HCT116 (cell line): ENCODE data around the gene BTNL3. TPM values are rescaled to one million over a fixed set of nuclear protein-coding genes. Genes with fewer than 3 reads are reported as not detected.

Experiments
- ATAC-seq: fragments of 200-7000 bp; cut with Tn5 transposase; 2 replicates; pipeline ENCODE4 v1.9.1; 2020; ENCODE audit warnings: mild to moderate bottlenecking, moderate library complexity
- Bru-seq: library from RNA; stranded (reverse); fragments of 400-500 nt; gene quantifications from one replicate; lab custom pipeline; 2021; lab: Mats Ljungman, UMichigan
- BruChase-seq, 2 experiments: library from RNA; stranded (reverse); fragments of 400-500 nt; gene quantifications; one replicate each; lab custom pipeline; 2021; lab: Mats Ljungman, UMichigan
- BruUV-seq: library from RNA; stranded (reverse); fragments of 400-500 nt; replicated peaks from 2 replicates; lab custom pipeline; 2021; lab: Mats Ljungman, UMichigan
- CTCF ChIA-PET: fragments of 300-600 bp; sonication (Branson Sonifier 250); formaldehyde crosslinking; loops from one replicate; lab custom pipeline; 2021; ENCODE audit warnings: antibody characterized with exemption; lab: Charles Lee
- POLR2A ChIA-PET: fragments of 300-600, 350-600 bp; sonication (Branson Sonifier 250); formaldehyde crosslinking; loops from one replicate; lab custom pipeline; 2021; ENCODE audit warnings: antibody characterized with exemption; lab: Charles Lee
- RAD21 ChIA-PET, 2 experiments: fragments of 300-600 bp; sonication (Branson Sonifier 250); formaldehyde crosslinking; loops; one replicate each; lab custom pipeline; 2023; ENCODE audit warnings: low total read pairs in 2 of 2; ENCODE audit not compliant: uncharacterized antibody in 2 of 2, unreplicated experiment in 2 of 2, low non-redundant PET in 1 of 2; lab: Charles Lee
- DNase-seq: peaks from one replicate; pipeline ENCODE4 v3.0.0-alpha.2; 2010; ENCODE audit warnings: low read depth, low spot score
- H2AFZ ChIP-seq: fragments of 200-600 bp; shearing (Covaris generic), sonication (generic); 2 replicates; pipeline ENCODE4 v1.6.1; 2017; ENCODE audit warnings: low read depth, mixed run types, mixed read lengths, antibody characterized with exemption, low read length; ENCODE audit not compliant: poor library complexity, severe bottlenecking
- H3K27ac ChIP-seq: 2 replicates; pipeline ENCODE4 v1.5.1; 2012; ENCODE audit warnings: low read depth, low read length
- H3K27me3 ChIP-seq: fragments of 200-600 bp; sonication (generic); 2 replicates; pipeline ENCODE4 v1.6.1; 2016; ENCODE audit warnings: mixed run types, low read length, mixed read lengths; ENCODE audit not compliant: insufficient read depth
- H3K36me3 ChIP-seq, 2 experiments: fragments of 200-500 bp in 1 of 2; fragments of 200-600 bp in 1 of 2; sonication (Bioruptor generic) in 1 of 2; sonication (generic) in 1 of 2; 2 replicates each; pipeline versions ENCODE4 v1.5.1 to v1.6.1; 2014 to 2016; ENCODE audit warnings: low read length in 2 of 2, inconsistent platforms in 1 of 2, mixed read lengths in 1 of 2, mixed run types in 1 of 2; ENCODE audit not compliant: insufficient read depth in 2 of 2, control insufficient read depth in 1 of 2
- H3K4me1 ChIP-seq, 2 experiments: fragments of 200-600 bp in 1 of 2; sonication (generic) in 1 of 2; 2 replicates each; pipeline versions ENCODE4 v1.5.1 to v1.6.1; 2012 to 2017; ENCODE audit warnings: low read length in 2 of 2, inconsistent platforms in 1 of 2, mild to moderate bottlenecking in 1 of 2, mixed read lengths in 1 of 2, mixed run types in 1 of 2, moderate library complexity in 1 of 2; ENCODE audit not compliant: insufficient read depth in 2 of 2, control insufficient read depth in 1 of 2
- H3K4me2 ChIP-seq: fragments of 200-600 bp; sonication (generic); 2 replicates; pipeline ENCODE4 v1.6.1; 2017; ENCODE audit warnings: mixed run types, low read length, mixed read lengths
- H3K4me3 ChIP-seq, 2 experiments: fragments of 200-600 bp in 1 of 2; sonication (generic) in 1 of 2; replicated peaks in 1 of 2; 2 replicates each; pipeline ENCODE4 v1.5.1; 2011 to 2016; ENCODE audit warnings: low read length in 2 of 2, control low read depth in 1 of 2, low read depth in 1 of 2, mild to moderate bottlenecking in 1 of 2, mixed read lengths in 1 of 2, mixed run types in 1 of 2
- H3K79me2 ChIP-seq: fragments of 200-600 bp; sonication (generic); 2 replicates; pipeline ENCODE4 v1.6.1; 2017; ENCODE audit warnings: mild to moderate bottlenecking, mixed run types, low read length, moderate library complexity, mixed read lengths; ENCODE audit not compliant: insufficient read depth
- H3K9ac ChIP-seq: fragments of 200-600 bp; sonication (generic); 2 replicates; pipeline ENCODE4 v1.6.1; 2016; ENCODE audit warnings: low read length, mixed read lengths
- H3K9me2 ChIP-seq: fragments of 200-600 bp; sonication (generic), shearing (Covaris generic); 2 replicates; pipeline ENCODE4 v1.6.1; 2017; ENCODE audit warnings: mixed run types, mild to moderate bottlenecking, moderate library complexity; ENCODE audit not compliant: insufficient read depth
- H3K9me3 ChIP-seq, 2 experiments: fragments of 200-500 bp in 1 of 2; fragments of 200-600 bp in 1 of 2; sonication (Bioruptor generic) in 1 of 2; sonication (generic) in 1 of 2; 2 replicates each; pipeline ENCODE4 v1.6.1; 2014 to 2017; ENCODE audit warnings: low read length in 2 of 2, mixed read lengths in 2 of 2, inconsistent platforms in 1 of 2, low read depth in 1 of 2, mild to moderate bottlenecking in 1 of 2, mixed run types in 1 of 2, moderate library complexity in 1 of 2; ENCODE audit not compliant: control insufficient read depth in 1 of 2, insufficient read depth in 1 of 2
- H4K20me1 ChIP-seq: fragments of 200-600 bp; sonication (generic), shearing (Covaris generic); 2 replicates; pipeline ENCODE4 v1.6.1; 2017; ENCODE audit warnings: mixed run types, mild to moderate bottlenecking, moderate library complexity; ENCODE audit not compliant: insufficient read depth
- ZBTB33 ChIP-seq: IDR thresholded peaks from 2 replicates; pipeline ENCODE4 v1.6.1; 2011; ENCODE audit warnings: mild to moderate bottlenecking, low read length, moderate library complexity; ENCODE audit not compliant: insufficient replicate concordance; ENCODE audit errors: extremely low read depth
- ZNF274 ChIP-seq: fragments of 200-500 bp; sonication (Bioruptor generic); IDR thresholded peaks from 2 replicates; pipeline ENCODE4 v1.6.1; 2014; ENCODE audit warnings: mild to moderate bottlenecking, low read depth, low read length, inconsistent platforms
- intact Hi-C: fragments of 100-400 bp; cut with micrococcal nuclease; formaldehyde crosslinking; loops from 2 replicates; pipeline ENCODE4 v1.10.0; 2022
- long read RNA-seq: library from polyadenylated mRNA; unstranded; transcript quantifications from one replicate; pipeline ENCODE4 v2.0.0, GENCODE V29; 2021; ENCODE audit not compliant: unreplicated experiment
- polyA plus RNA-seq: library from polyadenylated mRNA; unstranded; fragments of >200 nt; gene quantifications from 2 replicates; pipeline ENCODE4 v1.2.1, GENCODE V29; 2012; ENCODE audit warnings: missing spikeins
- total RNA-seq: library from RNA; stranded (reverse); gene quantifications from one replicate; pipeline ENCODE4 v1.2.1, GENCODE V29; 2021; ENCODE audit not compliant: unreplicated experiment

Gene BTNL3
- total RNA-seq (not detected), Bru-seq, nascent RNA (not detected), BruChase-seq, experiment 1, labeled RNA remaining after a 6-hour chase (not detected), BruChase-seq, experiment 2, labeled RNA remaining after a 2-hour chase (not detected)
- polyA plus RNA-seq = not detected in 2 replicates
- long read RNA-seq = 0 reads

- H4K20me1 ChIP-seq = no peaks in the 10 kb centered on the region
- H3K9me2 ChIP-seq = 0 out of 2 replicates have a peak, but pooled peaks cover 4% of the 10 kb centered on the region
- POLR2A ChIA-PET = no interaction called here
- no peak within 1 kb of the TSS for H3K27ac ChIP-seq
- BruUV-seq = no TSS peak
- no peak for TF ChIP-seq ZBTB33
- TF ChIP-seq, all 23 proteins: peak for 0
- no peaks in the 10 kb centered on the region for H3K36me3 ChIP-seq
- H3K9ac ChIP-seq = no peak within 1 kb of the TSS
- ATAC-seq (no peak), DNase-seq (no peak)
- no peaks in the 10 kb centered on the region for H3K9me3 ChIP-seq
- no peaks in the 10 kb centered on the region for H3K27me3 ChIP-seq
- H3K4me1 ChIP-seq = no peaks in the 10 kb centered on the region
- H3K4me3 ChIP-seq = no peak within 1 kb of the TSS
- H3K4me2 ChIP-seq = no peak within 1 kb of the TSS
- ChIA-PET CTCF (no interaction called here), RAD21 (no interaction called here)
- intact Hi-C loops = no loop called here
- no peaks in the 10 kb centered on the region for H3K79me2 ChIP-seq
- no peak within 1 kb of the TSS for H2AFZ ChIP-seq
These were observed at the start of gene BTNL3 for GRCh38 chr5:180988592-180988991. Gene BTNL3 (plus strand): TSS chr5:180988846. CDS start chr5:180989029, 183 bp downstream.

DNA sequence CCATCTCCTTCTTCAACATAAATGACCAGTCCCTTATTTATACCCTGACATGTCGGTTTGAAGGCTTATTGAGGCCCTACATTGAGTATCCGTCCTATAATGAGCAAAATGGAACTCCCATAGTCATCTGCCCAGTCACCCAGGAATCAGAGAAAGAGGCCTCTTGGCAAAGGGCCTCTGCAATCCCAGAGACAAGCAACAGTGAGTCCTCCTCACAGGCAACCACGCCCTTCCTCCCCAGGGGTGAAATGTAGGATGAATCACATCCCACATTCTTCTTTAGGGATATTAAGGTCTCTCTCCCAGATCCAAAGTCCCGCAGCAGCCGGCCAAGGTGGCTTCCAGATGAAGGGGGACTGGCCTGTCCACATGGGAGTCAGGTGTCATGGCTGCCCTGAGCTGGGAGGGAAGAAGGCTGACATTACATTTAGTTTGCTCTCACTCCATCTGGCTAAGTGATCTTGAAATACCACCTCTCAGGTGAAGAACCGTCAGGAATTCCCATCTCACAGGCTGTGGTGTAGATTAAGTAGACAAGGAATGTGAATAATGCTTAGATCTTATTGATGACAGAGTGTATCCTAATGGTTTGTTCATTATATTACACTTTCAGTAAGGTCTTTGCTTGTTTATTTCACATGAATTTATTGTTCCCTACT, 38.2 kb upstream of the BTNL3 start:
- ChIA-PET RAD21 (no interaction called here), CTCF (no interaction called here), POLR2A (no interaction called here)
- Histone ChIP-seq H2AFZ (peak overlapping the region; percentile 24), H3K9me3 (no peaks in the 10 kb centered on the region), H3K4me1 (peaks cover 0 to 10% of the 10 kb centered on the region in 2 experiments; a peak in 2 of 4 replicates), H3K27me3 (no peaks in the 10 kb centered on the region), H3K27ac (no peak overlapping the region), H3K9ac (no peak overlapping the region), H3K9me2 (no peaks in the 10 kb centered on the region), H4K20me1 (no peaks in the 10 kb centered on the region)
- DNase-seq = no peak
- ATAC-seq = peak; percentile 38; the same call in 1 of the 2 replicates
- BruUV-seq = no TSS peak
- TF ChIP-seq ZNF274 = no peak
- TF ChIP-seq, all 23 proteins: peak for 0
- H3K4me3 ChIP-seq = no peak overlapping the region
- no peaks in the 10 kb centered on the region for H3K36me3 ChIP-seq
- no peaks in the 10 kb centered on the region for H3K79me2 ChIP-seq
- H3K4me2 ChIP-seq = peak overlapping the region; percentile 29
- intact Hi-C loops = no loop called here
